ENCODE measurements around the gene CEBPZOS. TPM values are rescaled to one million over a fixed set of nuclear protein-coding genes. Genes with fewer than 3 reads are reported as not detected.

CEBPZOS gene
- total and polyA plus RNA-seq, 2 of the 4 experiments (the other 2 are of a cell fraction), result 16.8 to 31.5 TPM

GRCh38 chr2:37246205-37246604 lies 49.9 kb downstream of the CEBPZOS start:
- no peak overlapping the region for H4K91ac ChIP-seq (ENCODE audit: insufficient read depth, low read depth, low read length)
- peaks cover 12% of the 10 kb centered on the region for H3K9me1 ChIP-seq (ENCODE audit: insufficient read depth, low read length)
- no peak overlapping the region; a peak in 1 of 4 replicates for H4K8ac ChIP-seq (ENCODE audit: low read depth in 2 of 2, low read length in 2 of 2)
- no peak overlapping the region for H3K56ac ChIP-seq (ENCODE audit: extremely low read depth, insufficient read depth, low read length)
- peak overlapping the region; percentile 61; the same call in 1 of the 2 replicates for H2BK20ac ChIP-seq (ENCODE audit: low read depth, low read length)
- DNase-seq (peak; percentile 78), ATAC-seq (ENCODE audit: low read depth) (peak; percentile 93)
- peaks cover 6% of the 10 kb centered on the region; the same call in 1 of the 2 replicates for H3K4me1 ChIP-seq (ENCODE audit: control insufficient read depth, insufficient read depth, low read length)
- H3K14ac ChIP-seq (replicated peaks; ENCODE audit: low read depth, low read length), result peak overlapping the region; percentile 83
- H2AK9ac ChIP-seq (replicated peaks; ENCODE audit: low read depth, low read length, poor library complexity), result no peak overlapping the region
- no peaks in the 10 kb centered on the region for H3K9me3 ChIP-seq (ENCODE audit: control insufficient read depth, insufficient read depth, low read length)
- H4K20me1 ChIP-seq (ENCODE audit: insufficient read depth, low read length), result peaks cover 3% of the 10 kb centered on the region; the same call in 1 of the 2 replicates
- no peak overlapping the region for H2AFZ ChIP-seq (replicated peaks; ENCODE audit: low read length, poor library complexity)
- H3K23ac ChIP-seq (ENCODE audit: low read depth, low read length), result peak overlapping the region; percentile 71; the same call in 1 of the 2 replicates
- CTCF ChIA-PET, result interaction anchor here (0.6 kb wide), 1 partner anchor 424 kb away, joined by 3 read pairs; no protein-coding TSS in a partner anchor
- 0 out of 3 replicates have a peak overlapping the region, but pooled peaks have one; percentile 26 for H2BK15ac ChIP-seq (ENCODE audit: low read depth, low read length)
- TF ChIP-seq SMC3 (IDR thresholded peaks at IDR 0.05; ENCODE audit: low read depth, low read length) (no peak), ELK1 (IDR thresholded peaks at IDR 0.05; ENCODE audit: borderline replicate concordance, low read depth, low read length) (no peak), CHD1 (IDR thresholded peaks at IDR 0.05; ENCODE audit: low read depth, low read length) (no peak), FOS (IDR thresholded peaks at IDR 0.05; ENCODE audit: low read depth, low read length) (no peak), USF2 (IDR thresholded peaks at IDR 0.05; ENCODE audit: low read depth, low read length) (no peak), CTCF (conservative IDR thresholded peaks at IDR 0.05; ENCODE audit: low read depth, low read length) (no peak), BHLHE40 (IDR thresholded peaks at IDR 0.05; ENCODE audit: low read depth, low read length) (no peak), RFX5 (IDR thresholded peaks at IDR 0.05; ENCODE audit: low read depth, low read length) (no peak), MAFK (IDR thresholded peaks at IDR 0.05; ENCODE audit: low read depth, low read length) (no peak), NFE2L2 (IDR thresholded peaks at IDR 0.05; ENCODE audit: low read depth, low read length) (no peak), POLR2A (IDR thresholded peaks at IDR 0.05; ENCODE audit: low read depth, low read length) (no peak), RAD21 (IDR thresholded peaks at IDR 0.05; ENCODE audit: low read length) (no peak), RCOR1 (IDR thresholded peaks at IDR 0.05; ENCODE audit: insufficient replicate concordance, low read length) (no peak), MXI1 (IDR thresholded peaks at IDR 0.05; ENCODE audit: borderline replicate concordance, low read depth, low read length) (no peak), CEBPB (IDR thresholded peaks at IDR 0.05; ENCODE audit: low read depth, low read length) (no peak), MAZ (IDR thresholded peaks at IDR 0.05; ENCODE audit: borderline replicate concordance, low read depth, low read length) (no peak)
- POLR2A ChIA-PET (ENCODE audit: unreplicated experiment), result no interaction called here
- in situ Hi-C loops (cut with MboI; ENCODE audit: low sequenced_read_pairs) (no loop called here), dilution Hi-C loops (cut with HindIII; ENCODE audit: low sequenced_read_pairs, unreplicated experiment) (no loop called here), intact Hi-C loops (cut with micrococcal nuclease) (no loop called here)
- H3K79me1 ChIP-seq (ENCODE audit: low read depth in 1 of 2, low read length in 2 of 2), result peaks cover 4 to 22% of the 10 kb centered on the region in 2 experiments; a peak in 3 of 4 replicates
- H2BK120ac ChIP-seq (ENCODE audit: low read depth, low read length), result peak overlapping the region; percentile 51; the same call in 1 of the 2 replicates
- H3K36me3 ChIP-seq (ENCODE audit: control insufficient read depth, insufficient read depth, low read length), result peaks cover 28% of the 10 kb centered on the region
- peak overlapping the region; percentile 19; the same call in 1 of the 2 replicates for H3K4me2 ChIP-seq (ENCODE audit: low read depth, low read length)
- peak overlapping the region; percentile 46; the same call in 1 of the 2 replicates for H3K4ac ChIP-seq (ENCODE audit: low read depth, low read length)
- peak overlapping the region; percentile 34; the same call in 1 of the 2 replicates for H3K18ac ChIP-seq (ENCODE audit: low read depth, low read length)
- no TSS peak for BruUV-seq (replicated peaks)
- H3K4me3 ChIP-seq (ENCODE audit: insufficient read depth, low read depth, low read length), result no peak overlapping the region
- H2BK5ac ChIP-seq (ENCODE audit: low read depth, low read length, poor library complexity, severe bottlenecking), result peak overlapping the region; percentile 86
- H3K27ac ChIP-seq (ENCODE audit: insufficient read depth, low read length), result peak overlapping the region; percentile 66; the same call in 1 of the 2 replicates
- H4K5ac ChIP-seq (ENCODE audit: low read depth, low read length), result no peak overlapping the region
- 0 out of 2 replicates have a peak overlapping the region, but pooled peaks have one; percentile 71 for H2AK5ac ChIP-seq (ENCODE audit: low read depth, low read length)
- H3K27me3 ChIP-seq (ENCODE audit: control insufficient read depth, insufficient read depth, low read length), result no peaks in the 10 kb centered on the region
- no peak overlapping the region for H3K9ac ChIP-seq (ENCODE audit: low read depth, low read length)
